Upper lobe of left lung (tissue), 6 donors: ENCODE results near the gene PRLR. TPM values are rescaled to one million over a fixed set of nuclear protein-coding genes. Genes with fewer than 3 reads are reported as not detected.

ENCODE experiments used
- ATAC-seq, 2 donors: fragments of 200-7000 bp; cut with Tn5 transposase; one replicate each; pipeline ENCODE4 v1.9.1; 2022; ENCODE audit warnings: mild to moderate bottlenecking in 2 of 2, moderate library complexity in 2 of 2; ENCODE audit not compliant: low FRiP score in 2 of 2
- DNase-seq, 2 donors: peaks; one replicate each; pipeline ENCODE4 v3.0.0-alpha.2; 2019 to 2020
- H3K27ac ChIP-seq, 4 donors: fragments of 200-600 bp; sonication (generic); one replicate each; pipeline ENCODE4 v1.5.1; 2016 to 2019
- H3K27me3 ChIP-seq, 4 donors: fragments of 200-600 bp; sonication (generic); one replicate each; pipeline ENCODE4 v1.5.1; 2017 to 2019
- H3K36me3 ChIP-seq, 4 donors: fragments of 200-600 bp; sonication (generic); one replicate each; pipeline ENCODE4 v1.5.1; 2016 to 2019
- H3K4me1 ChIP-seq, 4 donors: fragments of 200-600 bp; sonication (generic); one replicate each; pipeline ENCODE4 v1.5.1; 2018 to 2019
- H3K4me3 ChIP-seq, 4 donors: fragments of 200-600 bp; sonication (generic); one replicate each; pipeline ENCODE4 v1.5.1; 2017 to 2019; ENCODE audit warnings: mild to moderate bottlenecking in 2 of 4, moderate library complexity in 1 of 4
- H3K9me3 ChIP-seq, 4 donors: fragments of 200-600 bp; sonication (generic); one replicate each; pipeline ENCODE4 v1.5.1; 2018 to 2019
- CTCF ChIP-seq, 6 experiments: fragments of 450-650 bp in 4 of 6; fragments of 200-600 bp in 2 of 6; sonication (generic) in 2 of 6; IDR thresholded peaks; one replicate each; pipeline ENCODE4 v1.5.1; 2016 to 2019; ENCODE audit warnings: antibody characterized with exemption in 6 of 6
- EP300 ChIP-seq, 4 donors: sonication (generic); formaldehyde crosslinking; IDR thresholded peaks; one replicate each; pipeline ENCODE4 v1.5.1; 2017; ENCODE audit warnings: antibody characterized with exemption in 4 of 4, control low read depth in 2 of 4
- POLR2A ChIP-seq, 4 donors: fragments of 450-650 bp; IDR thresholded peaks; one replicate each; pipeline ENCODE4 v1.5.1; 2016 to 2017; ENCODE audit warnings: antibody characterized with exemption in 4 of 4, mild to moderate bottlenecking in 2 of 4
- POLR2AphosphoS5 ChIP-seq, 2 donors: sonication (generic); formaldehyde crosslinking; IDR thresholded peaks; one replicate each; pipeline ENCODE4 v1.5.1; 2017; ENCODE audit warnings: antibody characterized with exemption in 2 of 2
- WGBS, 2 donors: methylation state at CpG; one replicate each; pipeline ENCODE4 v1.1.5; 2017 to 2018; 5-methylcytosine and 5-hydroxymethylcytosine counted together
- total RNA-seq, 6 donors: library from RNA; depleted of rRNA in 4 of 6; stranded (reverse); fragments of >200 nt in 4 of 6; gene quantifications; one replicate each; pipeline versions ENCODE4 v1.1.0 to v1.2.1, GENCODE V29; 2016 to 2021
- donor health status: DM: no; HTN: no; CAD: no; lungs with moderate emphysema.
- donor health status: DM: no; HTN: yes; CAD: no; lungs with severe emphysema.

The PRLR gene
- total RNA-seq, 6 donors from 2014 or later, result 0.49 to 3.6 (median 1.8) TPM; not detected in 1

- H3K9me3 ChIP-seq, result no peaks in the 10 kb centered on the region
- no peak overlapping the region for H3K27ac ChIP-seq
- peaks cover 13 to 17% (median 14%) of the 10 kb centered on the region in 4 donors for H3K4me1 ChIP-seq
- TF ChIP-seq POLR2AphosphoS5 (IDR thresholded peaks at IDR 0.05), result no peak
- TF ChIP-seq CTCF (IDR thresholded peaks at IDR 0.05), result peak in 1 of 6 experiments; percentile 23
- TF ChIP-seq POLR2A (IDR thresholded peaks at IDR 0.05), result no peak
- peaks cover 0 to 9% (median 2%) of the 10 kb centered on the region in 4 donors for H3K27me3 ChIP-seq
- peak overlapping the region; percentile 32 to 59 (median 43) for H3K4me3 ChIP-seq
- DNase-seq, result peak; percentile 44 to 82
- no peaks in the 10 kb centered on the region for H3K36me3 ChIP-seq
- WGBS, 2 donors, result 7 to 8% methylated on average over 30 of the region's 30 CpGs
- peak in 1 of 2 donors; percentile 34 for ATAC-seq
These were observed 930 bp downstream of the PRLR start for GRCh38 chr5:35229076-35230037.

GRCh38 chr5:35228310-35228709, 2.0 kb downstream of the PRLR start:
- ATAC-seq, result no peak
- TF ChIP-seq POLR2AphosphoS5 (IDR thresholded peaks at IDR 0.05) (no peak), EP300 (IDR thresholded peaks at IDR 0.05) (no peak), POLR2A (IDR thresholded peaks at IDR 0.05) (no peak), CTCF (IDR thresholded peaks at IDR 0.05) (no peak)
- peaks cover 0 to 9% (median 2%) of the 10 kb centered on the region in 4 donors for H3K27me3 ChIP-seq

GRCh38 chr5:35227720-35228119, 2.6 kb downstream of the PRLR start:
- no peak overlapping the region for H3K4me3 ChIP-seq
- no peak overlapping the region for H3K27ac ChIP-seq
- TF ChIP-seq POLR2AphosphoS5 (IDR thresholded peaks at IDR 0.05) (no peak), EP300 (IDR thresholded peaks at IDR 0.05) (no peak)
- no peaks in the 10 kb centered on the region for H3K9me3 ChIP-seq
- H3K4me1 ChIP-seq, result peaks cover 13 to 17% (median 14%) of the 10 kb centered on the region in 4 donors
- ATAC-seq (no peak), DNase-seq (no peak)
- peaks cover 0 to 9% (median 2%) of the 10 kb centered on the region in 4 donors for H3K27me3 ChIP-seq
- WGBS, 2 donors, result 84 to 94% methylated on average over 4 of the region's 4 CpGs
- H3K36me3 ChIP-seq, result no peaks in the 10 kb centered on the region

More at GRCh38 chr5:35228310-35228709, 2.0 kb downstream of the PRLR start:
- Histone ChIP-seq H3K4me1 (peaks cover 13 to 17% (median 14%) of the 10 kb centered on the region in 4 donors), H3K36me3 (no peaks in the 10 kb centered on the region), H3K27ac (no peak overlapping the region), H3K4me3 (no peak overlapping the region), H3K9me3 (no peaks in the 10 kb centered on the region)
- DNase-seq, result no peak
- 42 to 100% methylated on average over 2 of the region's 2 CpGs for WGBS, 2 donors

- DNase-seq, result no peak
- no peak for ATAC-seq
- Histone ChIP-seq H3K4me1 (no peaks in the 10 kb centered on the region), H3K27ac (no peak overlapping the region), H3K9me3 (no peaks in the 10 kb centered on the region), H3K4me3 (no peak overlapping the region), H3K36me3 (no peaks in the 10 kb centered on the region), H3K27me3 (no peaks in the 10 kb centered on the region)
- no peak for TF ChIP-seq CTCF (IDR thresholded peaks at IDR 0.05)
- TF ChIP-seq POLR2AphosphoS5 (IDR thresholded peaks at IDR 0.05), result no peak
- WGBS, 2 donors, result 74 to 78% methylated on average over 7 of the region's 7 CpGs
These were observed 6.4 kb downstream of the PRLR start for GRCh38 chr5:35223787-35224395.

GRCh38 chr5:35220967-35221366, 9.3 kb downstream of the PRLR start:
- H3K4me1 ChIP-seq, result no peaks in the 10 kb centered on the region
- TF ChIP-seq POLR2A (IDR thresholded peaks at IDR 0.05) (no peak), EP300 (IDR thresholded peaks at IDR 0.05) (no peak), CTCF (IDR thresholded peaks at IDR 0.05) (no peak), POLR2AphosphoS5 (IDR thresholded peaks at IDR 0.05) (no peak)
- DNase-seq (no peak), ATAC-seq (no peak)
- no peaks in the 10 kb centered on the region for H3K36me3 ChIP-seq
- no peak overlapping the region for H3K4me3 ChIP-seq
- no peaks in the 10 kb centered on the region for H3K27me3 ChIP-seq
- no peaks in the 10 kb centered on the region for H3K9me3 ChIP-seq
- no peak overlapping the region for H3K27ac ChIP-seq
